HG02759 (cell line): ENCODE data around the gene PPP1R16B.
"Not testable (repeated sequence)": the region's sequence is repeated elsewhere in the genome, so short reads cannot be mapped to it uniquely, and the experiment has no call there.

Experiments
- ATAC-seq: cut with Tn5 transposase; IDR thresholded peaks from one replicate; pipeline ENCODE4 v1.9.1; 2021; ENCODE audit warnings: mild to moderate bottlenecking, moderate library complexity; ENCODE audit not compliant: unreplicated experiment

The PPP1R16B gene

DNA sequence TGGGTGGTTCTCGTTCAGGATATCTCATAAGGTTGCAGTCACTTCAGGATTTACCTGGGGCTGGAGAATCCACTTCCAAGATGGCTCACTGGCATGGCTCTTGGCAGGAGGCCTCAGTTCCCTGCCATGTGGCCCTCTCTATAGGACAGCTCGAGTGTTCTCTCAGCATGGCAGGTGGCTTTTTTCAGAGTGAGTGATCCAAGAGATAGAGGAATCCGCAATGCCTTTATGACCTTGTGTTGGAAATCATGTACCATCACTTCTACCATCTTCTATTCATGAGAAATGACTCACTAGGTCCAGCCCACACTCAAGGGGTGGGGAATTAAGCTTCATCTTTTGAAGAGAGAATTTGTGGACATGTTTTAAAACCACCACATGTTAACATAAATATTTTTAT lies 37.8 kb downstream of the PPP1R16B start:
- ATAC-seq, result no peak

DNA sequence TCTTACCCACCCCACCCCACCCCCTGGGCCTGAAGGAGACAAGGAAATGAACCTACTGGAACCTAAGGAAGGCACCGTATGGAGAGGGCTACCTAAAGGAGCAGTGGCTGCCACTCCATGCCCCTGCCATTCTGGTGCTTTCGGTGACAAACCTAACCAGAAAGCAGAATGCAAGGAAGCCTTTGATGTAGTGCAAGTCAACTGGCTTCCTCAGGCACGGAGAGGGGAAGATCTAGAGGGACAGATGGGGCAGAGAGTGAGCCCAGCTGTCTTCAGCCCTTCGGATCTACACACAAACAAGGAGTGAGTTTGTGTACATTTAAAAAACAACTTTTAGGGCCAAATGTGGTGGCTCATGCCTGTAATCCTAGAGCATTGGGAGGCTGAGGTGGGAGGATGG lies 39.5 kb downstream of the PPP1R16B start:
- ATAC-seq, result no peak

DNA sequence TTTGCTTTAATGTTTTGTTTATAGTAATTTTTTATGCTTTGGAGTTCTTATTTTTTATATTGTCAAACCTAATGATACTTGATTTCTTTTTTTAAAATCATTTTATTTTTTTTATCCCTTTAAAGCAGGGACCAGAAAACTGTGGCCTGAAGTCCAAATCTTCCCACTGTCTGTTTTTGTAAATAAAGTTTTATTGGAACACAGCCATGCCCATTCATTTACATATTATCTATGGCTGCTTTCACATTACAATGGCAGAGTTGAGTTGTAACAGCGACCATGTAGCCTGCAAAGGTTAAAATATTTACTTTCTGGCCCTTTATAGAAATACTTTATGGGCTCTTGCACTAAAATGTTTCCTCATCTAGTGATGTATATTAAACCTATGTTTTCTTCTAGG lies 42.3 kb downstream of the PPP1R16B start:
- ATAC-seq, result no peak

DNA sequence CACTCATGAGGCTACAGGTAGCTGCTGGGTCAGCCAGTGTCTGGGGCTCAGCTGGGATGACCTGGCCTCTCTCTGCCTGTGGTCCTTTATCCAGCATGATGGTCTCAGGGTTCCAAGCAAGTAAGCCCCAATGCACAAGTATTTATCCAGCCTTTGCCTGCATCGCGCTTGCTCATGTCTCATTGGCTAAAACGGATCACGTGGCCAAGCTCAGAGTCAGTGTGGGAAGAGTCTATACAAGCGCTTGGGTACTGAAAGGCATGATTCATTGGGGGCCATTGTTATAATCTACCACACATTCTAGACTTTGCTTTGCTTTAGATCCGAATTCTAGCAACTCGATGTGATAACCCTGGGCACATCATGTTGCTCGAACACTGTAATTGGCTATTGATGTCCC lies 48.3 kb downstream of the PPP1R16B start:
- ATAC-seq, result no peak

DNA sequence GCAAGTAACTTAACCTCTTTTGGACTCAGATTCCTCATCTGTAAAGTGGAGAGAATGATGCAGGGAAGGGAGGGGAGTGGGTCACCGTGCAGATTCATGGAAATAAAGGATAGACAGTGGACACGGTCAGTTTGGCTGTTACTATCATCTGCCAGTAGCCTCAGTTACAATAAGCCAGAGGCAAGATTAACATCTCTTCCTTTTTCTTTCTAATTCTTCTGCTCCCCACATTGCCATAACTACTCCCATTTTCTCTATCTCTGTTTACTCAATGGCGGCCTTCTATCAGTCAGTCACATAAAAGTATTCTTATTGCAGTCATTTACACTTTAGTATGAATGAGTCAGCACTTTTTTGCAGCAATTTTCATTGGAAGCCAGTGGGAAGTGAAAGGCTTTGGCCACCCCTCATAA lies 49.2 kb downstream of the PPP1R16B start:
- no peak for ATAC-seq

DNA sequence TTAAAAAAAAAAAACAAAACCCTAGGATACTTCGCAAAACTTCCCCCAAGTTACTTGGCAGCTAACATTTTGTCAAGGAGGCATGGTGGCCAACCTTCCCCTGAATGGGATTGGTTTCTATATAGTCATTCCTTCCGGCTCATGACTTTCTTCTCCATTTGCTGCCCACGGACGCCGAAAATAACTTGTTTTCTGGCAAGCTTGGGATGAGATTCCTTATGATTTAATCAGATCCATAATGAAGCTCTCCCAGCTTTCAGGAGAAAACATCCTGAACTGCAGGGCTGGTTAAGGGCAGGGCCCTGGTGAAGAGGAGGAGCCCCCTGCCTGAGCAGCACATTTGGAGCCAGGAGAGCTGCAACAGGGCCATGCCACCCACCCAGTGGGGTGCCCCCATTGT lies 49.9 kb downstream of the PPP1R16B start:
- ATAC-seq, result no peak

DNA sequence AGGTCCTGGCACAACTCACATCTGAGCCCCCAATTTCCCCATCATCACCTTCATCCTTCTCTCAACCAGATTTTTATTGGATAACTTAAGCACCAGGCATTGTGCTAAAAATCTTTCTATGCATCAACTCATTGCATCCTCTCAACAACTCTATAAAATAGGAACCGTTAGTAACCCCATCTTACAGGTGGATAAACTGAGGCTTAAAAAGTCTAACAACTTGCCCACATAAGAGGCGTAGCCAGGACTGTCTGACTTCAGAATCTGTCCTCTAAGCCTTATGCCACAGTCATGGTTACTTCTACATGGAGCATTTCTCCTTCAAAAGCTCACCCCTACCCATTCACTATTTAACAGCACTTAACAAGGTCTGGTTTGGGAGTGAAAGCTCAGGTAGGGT lies 51.1 kb downstream of the PPP1R16B start:
- ATAC-seq, result no peak

DNA sequence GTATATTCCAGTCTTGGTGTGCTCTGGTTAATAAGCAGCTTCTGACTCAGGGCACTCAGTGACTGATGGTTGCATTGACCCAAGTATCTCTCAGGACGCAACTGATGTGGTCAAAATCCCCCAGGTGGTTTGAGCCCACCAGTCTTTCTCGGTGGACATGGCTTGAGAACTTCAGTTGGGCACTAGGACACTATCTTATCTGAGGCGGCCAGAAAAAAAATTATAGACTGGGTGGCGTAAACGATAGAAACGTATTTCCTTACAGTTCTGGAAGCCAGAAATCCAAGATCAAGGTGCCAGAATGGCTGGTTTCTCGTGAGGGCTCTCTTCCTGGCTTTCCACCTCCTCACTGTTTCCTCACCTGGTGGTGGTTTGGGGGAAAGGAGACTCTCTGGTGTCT lies 52.2 kb downstream of the PPP1R16B start:
- no peak for ATAC-seq

DNA sequence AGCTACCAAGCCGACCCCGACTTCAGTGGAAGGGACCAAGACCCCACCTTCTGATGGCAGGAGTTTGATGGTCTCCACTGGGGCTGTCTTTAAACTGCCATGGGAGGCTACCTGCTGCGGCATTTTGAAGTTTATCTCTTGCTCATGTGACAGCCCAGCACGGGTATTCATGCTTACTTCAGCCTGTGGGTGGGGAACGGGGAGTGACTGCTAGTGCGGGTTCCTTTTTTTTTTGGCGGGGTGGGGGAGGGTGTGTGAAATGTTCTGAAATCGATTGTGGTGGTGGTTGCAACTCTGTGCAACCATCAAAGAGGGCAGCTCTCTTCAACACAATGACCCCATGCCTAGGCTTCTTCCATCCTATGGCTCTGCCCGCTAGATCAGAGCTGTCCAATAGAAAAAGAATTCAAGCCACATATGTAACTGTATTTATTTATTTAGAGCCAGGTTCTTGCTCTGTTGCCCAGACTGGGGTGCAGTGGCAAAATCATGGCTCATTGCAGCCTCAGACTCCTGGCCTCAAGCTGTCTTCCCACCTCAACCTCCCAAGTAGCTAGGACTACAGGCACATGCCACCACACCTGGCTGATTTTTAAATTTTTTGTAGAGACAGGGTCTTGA lies 53.7 kb downstream of the PPP1R16B start:
- peak; percentile 41 for ATAC-seq

DNA sequence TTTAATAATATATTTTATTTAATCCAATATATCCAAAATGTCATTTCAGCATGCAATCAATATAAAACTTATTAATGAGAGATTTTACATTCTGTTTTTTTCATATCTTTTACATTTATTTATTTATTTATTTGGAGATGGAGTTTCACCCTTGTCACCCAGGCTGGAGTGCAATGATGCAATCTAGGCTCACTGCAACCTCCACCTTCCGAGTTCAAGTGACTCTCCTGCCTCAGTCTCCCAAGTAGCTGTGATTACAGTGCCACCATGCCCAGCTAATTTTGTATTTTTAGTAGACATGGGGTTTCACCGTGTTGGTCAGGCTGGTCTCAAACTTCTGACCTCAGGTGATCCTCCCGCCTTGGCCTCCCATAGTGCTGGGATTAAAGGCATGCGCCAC lies 54.4 kb downstream of the PPP1R16B start:
- ATAC-seq, result not testable (repeated sequence)

DNA sequence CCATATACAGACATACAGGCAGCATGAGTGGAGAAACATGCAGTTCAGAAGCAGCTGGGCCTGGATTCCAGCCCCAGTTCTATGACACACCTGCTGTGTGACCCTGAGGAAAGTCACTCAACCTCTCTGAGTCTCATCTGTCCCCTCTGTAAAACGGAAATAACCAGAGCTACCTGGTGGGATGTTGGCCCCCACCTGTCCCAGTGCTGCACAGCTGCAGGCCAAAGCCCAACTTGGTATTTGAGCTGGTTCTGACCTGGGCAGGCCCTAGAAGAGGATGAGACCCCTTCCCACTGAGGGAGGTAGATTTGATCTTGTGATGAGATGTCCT lies 55.5 kb downstream of the PPP1R16B start:
- ATAC-seq, result no peak

DNA sequence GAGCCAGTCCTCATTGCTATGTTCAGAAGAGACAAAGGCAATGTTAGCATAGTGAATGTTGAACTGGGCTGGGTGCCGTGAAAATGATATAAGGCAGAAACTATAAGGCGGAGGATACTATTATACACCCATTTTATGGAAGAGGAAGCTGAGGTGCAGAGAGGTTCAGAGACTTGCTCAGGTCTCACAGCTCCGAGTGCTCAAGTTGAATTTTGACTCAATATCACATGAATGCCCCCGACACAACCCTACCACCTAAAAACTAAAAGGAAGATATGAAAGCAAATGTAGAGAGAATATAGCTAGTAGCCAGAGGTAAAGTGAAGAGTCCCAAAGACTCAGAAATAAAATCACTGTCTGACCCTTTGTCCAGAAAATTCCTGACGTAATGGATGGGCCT lies 56.7 kb downstream of the PPP1R16B start:
- ATAC-seq, result no peak

DNA sequence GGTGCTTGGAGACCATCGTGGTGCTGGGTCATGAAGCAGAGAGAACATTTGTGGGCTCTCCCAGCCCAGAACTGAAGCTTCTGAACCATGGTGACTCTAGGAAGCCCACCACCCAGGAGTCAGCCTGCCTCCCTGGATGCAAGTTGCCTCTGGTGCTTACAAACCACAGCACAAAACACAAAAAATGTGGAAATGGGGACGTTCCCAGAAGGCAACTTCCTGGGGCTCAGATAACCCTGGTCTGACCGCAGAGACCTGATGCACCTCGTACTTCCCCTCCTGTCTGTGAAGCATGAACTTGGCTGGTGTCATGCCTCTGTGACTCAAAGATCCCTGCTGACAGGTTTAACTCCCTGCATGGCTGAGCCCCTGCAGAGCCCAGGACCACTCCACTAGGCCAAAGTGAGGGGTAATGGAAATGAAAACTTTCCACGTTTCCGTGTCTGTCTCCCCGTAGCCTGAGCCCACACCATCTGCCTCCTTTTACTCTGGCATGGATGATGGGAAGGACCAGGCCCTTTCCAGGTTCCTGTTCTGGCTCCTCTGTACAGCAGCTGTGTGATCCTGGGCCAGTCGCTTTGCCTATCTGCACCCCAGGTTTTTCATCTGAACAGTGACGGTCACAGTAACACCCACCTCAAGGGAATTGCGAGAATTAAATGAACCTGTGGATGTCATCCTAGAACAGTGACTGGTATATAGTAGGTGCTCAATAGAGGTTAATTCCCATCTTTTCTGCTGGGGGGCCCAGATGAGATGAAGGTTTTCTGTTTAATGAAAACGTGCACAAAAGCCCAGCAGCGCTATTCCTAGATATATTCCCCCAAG lies 57.7 kb downstream of the PPP1R16B start:
- peak; percentile 72 for ATAC-seq

DNA sequence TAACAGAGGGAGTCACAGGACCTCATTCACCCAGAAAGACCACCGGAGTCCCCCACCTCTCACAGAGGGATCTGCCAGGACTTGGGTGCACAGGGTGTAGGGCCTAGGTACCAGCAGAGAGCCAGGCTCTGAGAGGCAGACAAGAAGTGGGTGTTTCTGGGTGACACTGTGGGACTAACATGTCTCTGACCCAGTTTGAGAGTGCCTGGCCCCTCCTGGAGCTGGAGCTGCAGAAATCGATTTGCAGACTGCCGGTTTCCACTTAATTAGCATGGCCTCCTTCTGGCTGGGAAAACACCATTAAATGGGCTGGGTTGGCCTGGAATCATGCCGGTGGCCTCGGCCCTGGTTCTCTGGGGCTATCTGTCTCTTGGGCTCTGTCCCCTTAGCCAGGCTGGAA lies 59.2 kb downstream of the PPP1R16B start:
- ATAC-seq, result no peak

DNA sequence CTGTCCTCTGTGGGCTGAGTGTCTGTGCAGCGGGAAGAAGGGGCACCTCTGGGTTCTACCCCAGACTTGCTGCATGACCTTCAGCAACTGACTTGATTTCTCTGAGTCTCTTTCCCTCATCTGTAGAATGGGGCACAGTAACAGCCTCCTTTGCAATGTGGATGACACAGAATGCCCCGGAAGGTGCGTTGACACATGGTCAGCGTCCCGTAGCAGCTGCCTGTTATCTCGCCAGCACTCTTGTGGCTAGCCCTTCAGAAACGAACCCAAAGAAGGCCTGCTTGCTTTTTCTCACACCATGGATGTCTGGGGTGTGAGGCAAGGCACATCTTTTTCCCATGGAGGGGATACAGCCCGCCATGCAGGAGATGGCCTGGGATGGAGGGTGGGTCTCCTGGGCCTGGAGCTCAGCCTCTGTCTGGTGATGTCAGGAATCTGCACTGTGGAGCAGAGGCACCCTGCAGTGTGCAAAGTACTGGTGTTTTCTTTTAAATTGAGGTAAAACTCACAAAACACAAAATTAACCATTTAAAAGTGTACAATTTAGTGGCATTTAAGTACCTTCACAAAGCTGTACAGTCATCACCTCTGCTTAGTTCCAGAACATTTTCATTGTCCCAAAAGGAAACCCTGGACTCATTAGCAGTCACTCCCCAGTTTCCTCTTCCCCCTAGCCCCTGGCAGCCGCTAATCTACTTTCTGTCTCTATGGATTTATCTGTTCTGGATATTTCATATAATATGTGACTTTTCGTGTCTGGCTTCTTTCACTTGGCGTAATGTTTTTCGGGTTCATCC lies 61.0 kb downstream of the PPP1R16B start:
- ATAC-seq, result no peak

DNA sequence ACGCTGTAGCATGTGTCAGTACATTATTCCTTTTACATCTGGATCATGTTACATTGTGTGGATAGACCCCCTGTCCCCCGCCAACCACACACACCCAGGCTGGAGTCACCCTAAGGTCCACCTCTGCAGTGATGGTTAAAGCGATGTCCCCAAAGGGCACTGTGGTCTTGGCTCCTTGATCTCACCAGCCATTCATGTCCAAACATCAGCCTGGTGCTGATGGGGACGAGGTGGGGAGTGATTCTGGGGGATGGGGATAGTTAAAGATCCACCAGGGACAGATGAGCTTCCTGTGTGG lies 61.5 kb downstream of the PPP1R16B start:
- ATAC-seq, result no peak

DNA sequence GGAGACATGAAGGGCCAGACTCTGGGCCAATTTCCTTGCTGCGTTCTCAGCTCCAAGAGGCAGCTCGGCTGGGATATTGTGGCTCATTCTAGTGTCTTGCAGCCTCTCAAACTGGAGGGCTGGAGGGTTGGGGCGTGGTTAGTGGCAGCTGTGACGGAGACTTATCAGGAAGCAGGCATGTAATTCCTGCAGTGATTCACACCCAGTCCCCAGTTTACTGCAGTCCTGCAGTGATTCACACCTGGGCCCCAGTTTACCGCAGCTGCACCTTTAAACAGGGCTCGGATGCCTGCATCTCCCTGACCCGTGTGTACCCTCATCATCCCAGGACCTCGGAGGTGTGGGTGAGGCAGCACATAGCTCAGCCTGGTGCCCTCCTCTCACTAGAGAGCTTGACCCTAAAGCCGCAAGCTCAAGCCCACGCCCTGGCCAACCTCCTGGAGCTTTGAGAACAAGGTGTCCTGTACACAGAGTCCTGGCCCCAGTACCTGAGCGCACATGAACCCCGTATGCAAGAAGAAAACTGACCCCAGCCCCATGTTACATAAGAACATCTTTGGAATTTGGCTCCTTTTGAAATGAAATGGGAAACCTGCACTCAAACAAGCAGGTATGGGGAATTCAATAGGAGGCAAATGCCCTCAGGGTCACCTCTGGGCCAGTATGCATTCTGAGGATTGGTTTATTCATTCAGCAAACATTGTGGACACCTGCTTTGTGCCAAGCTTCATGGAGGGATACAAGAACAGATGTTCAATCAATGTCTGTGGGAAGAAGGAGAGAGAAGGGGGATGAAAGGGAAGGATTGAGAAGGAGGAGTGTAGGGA lies 65.4 kb downstream of the PPP1R16B start:
- ATAC-seq, result no peak

DNA sequence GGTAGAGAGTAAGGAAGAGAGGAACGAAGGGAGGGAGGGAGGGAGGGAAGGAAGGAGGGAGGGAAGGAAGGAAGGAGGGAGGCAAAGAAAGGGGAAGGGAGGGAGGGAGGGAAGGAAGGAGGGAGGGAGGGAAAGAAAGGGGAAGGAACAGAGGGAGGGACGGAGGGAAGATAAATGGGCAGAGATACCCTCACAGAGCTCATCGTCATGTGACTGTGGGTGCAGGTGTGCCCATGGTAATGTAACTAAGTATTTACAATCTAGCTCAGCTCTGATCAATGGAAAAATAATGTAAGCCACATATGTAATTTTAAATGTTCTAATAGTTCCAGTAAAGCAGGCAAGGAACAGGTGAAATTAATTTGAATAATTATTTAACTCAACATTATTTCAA lies 66.1 kb downstream of the PPP1R16B start:
- no peak for ATAC-seq

DNA sequence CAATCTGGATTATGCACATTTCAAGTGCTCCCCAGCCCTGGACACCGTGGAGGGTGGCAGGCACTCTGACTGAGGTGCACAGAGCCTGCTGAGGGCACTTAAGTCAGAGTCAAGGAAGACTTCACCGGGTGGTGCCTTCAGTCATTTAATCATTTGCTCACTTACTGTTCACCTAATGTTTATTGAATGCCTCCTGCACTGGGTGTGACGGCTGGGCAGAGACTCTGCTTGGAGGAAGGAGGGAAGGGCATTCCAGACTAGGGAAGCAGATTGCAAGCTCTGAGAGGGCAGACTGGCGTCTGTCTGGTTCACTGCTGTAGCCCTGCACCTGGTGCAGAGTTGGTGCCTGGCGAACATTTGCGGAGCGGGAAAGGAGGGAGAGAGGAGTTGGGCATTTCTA lies 66.5 kb downstream of the PPP1R16B start:
- ATAC-seq, result no peak

DNA sequence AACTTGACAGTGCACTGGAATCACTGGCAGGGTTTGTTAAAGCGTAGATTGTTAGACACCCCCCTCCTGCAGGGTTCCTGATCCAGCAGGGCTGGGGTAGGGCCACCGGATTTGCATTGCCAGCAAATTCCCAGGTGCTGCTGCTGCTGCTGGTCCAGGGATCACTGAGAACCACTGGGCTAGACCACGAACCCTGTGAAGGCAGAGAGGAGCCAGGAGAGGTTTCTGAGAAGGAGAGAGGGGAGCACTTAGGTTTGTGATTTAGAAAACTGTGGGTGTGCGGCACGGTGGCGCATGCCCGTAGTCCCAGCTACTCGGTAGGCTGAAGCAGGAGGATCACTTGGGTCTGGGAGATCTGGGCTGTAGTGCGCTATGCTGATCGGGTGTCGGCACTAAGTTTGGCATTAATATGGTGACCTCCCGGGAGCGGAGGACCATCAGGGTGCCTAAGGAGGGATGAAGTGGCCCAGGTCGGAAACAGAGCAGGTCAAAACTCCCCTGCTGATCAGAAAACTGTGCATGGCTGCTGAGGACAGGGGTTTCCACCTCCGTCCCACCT lies 67.1 kb downstream of the PPP1R16B start:
- ATAC-seq, result peak; percentile 0

DNA sequence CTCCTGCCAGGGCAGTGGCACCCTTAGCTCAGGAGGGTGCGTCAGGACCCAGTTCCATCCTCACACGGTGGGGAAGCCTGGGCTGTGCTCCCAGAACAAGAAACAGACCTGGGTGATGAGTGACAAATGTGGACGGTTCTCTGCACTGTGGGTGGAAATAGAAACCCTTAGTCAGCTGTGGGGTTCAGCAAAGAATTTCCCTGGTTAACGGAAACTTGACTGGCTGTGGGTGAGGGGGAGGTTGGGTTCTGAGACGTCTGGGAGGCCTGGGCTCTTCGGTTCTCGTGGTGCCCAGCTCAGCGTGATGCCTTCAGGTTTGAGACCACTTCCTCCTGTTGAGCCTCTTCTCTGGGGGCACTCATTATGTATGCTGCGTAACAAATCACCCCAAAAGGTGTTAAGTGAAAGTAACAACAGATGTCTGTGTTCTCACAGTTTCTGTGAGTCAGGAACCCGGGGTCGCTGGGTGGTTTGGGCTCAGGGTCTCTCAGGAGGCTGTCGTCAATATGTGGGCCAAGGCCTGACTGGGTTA lies 67.6 kb downstream of the PPP1R16B start:
- peak; percentile 68 for ATAC-seq
